Embryonic facial prominence (tissue), 1 donor: ENCODE results near the gene PTPRC.
"Not testable (repeated sequence)": the region's sequence is repeated elsewhere in the genome, so short reads cannot be mapped to it uniquely, and the experiment has no call there.

ENCODE experiments used
- DNase-seq: peaks from one replicate; pipeline ENCODE4 v3.0.0-alpha.2; 2016; ENCODE audit errors: extremely low spot score

Gene PTPRC

GRCh38 chr1:198638894-198639635 lies at the start of gene PTPRC:
PTPRC (plus strand) TSS chr1:198639040; CDS start chr1:198639269, 229 bp downstream.
- no peak for DNase-seq

- no peak for DNase-seq
Measured at GRCh38 chr1:198590454-198590853, 48.4 kb upstream of the PTPRC start.

GRCh38 chr1:198595765-198596164 lies 43.1 kb upstream of the PTPRC start:
- no peak for DNase-seq

- DNase-seq = no peak
Measured at GRCh38 chr1:198597690-198598430, 41.0 kb upstream of the PTPRC start.

- DNase-seq = no peak
Measured at GRCh38 chr1:198598796-198599321, 40.0 kb upstream of the PTPRC start.

GRCh38 chr1:198599749-198600148 lies 39.1 kb upstream of the PTPRC start:
- no peak for DNase-seq

GRCh38 chr1:198600906-198601305 lies 37.9 kb upstream of the PTPRC start:
- DNase-seq = no peak

- not testable (repeated sequence) for DNase-seq
Measured at GRCh38 chr1:198601310-198601709, 37.5 kb upstream of the PTPRC start.

- no peak for DNase-seq
Measured at GRCh38 chr1:198601936-198602889, 36.6 kb upstream of the PTPRC start.

GRCh38 chr1:198604975-198605374 lies 33.9 kb upstream of the PTPRC start:
- no peak for DNase-seq

GRCh38 chr1:198605406-198605805 lies 33.4 kb upstream of the PTPRC start:
- no peak for DNase-seq

- DNase-seq = no peak
Measured at GRCh38 chr1:198606020-198606438, 32.8 kb upstream of the PTPRC start.

- DNase-seq = no peak
Measured at GRCh38 chr1:198607714-198608113, 31.1 kb upstream of the PTPRC start.

GRCh38 chr1:198610362-198610761 lies 28.5 kb upstream of the PTPRC start:
- DNase-seq = no peak

- DNase-seq = no peak
Measured at GRCh38 chr1:198611219-198611618, 27.6 kb upstream of the PTPRC start.

- DNase-seq = no peak
Measured at GRCh38 chr1:198612471-198613260, 26.2 kb upstream of the PTPRC start.

- no peak for DNase-seq
Measured at GRCh38 chr1:198617406-198617805, 21.4 kb upstream of the PTPRC start.

GRCh38 chr1:198619375-198620140 lies 19.3 kb upstream of the PTPRC start:
- no peak for DNase-seq

- DNase-seq = no peak
Measured at GRCh38 chr1:198620218-198620617, 18.6 kb upstream of the PTPRC start.
